ENCODE results near the gene ADGRL1.
A peak's percentile ranks its signal among the peaks of the same experiment; 100 is the strongest.
"Not testable (repeated sequence)": the region's sequence is repeated elsewhere in the genome, so short reads cannot be mapped to it uniquely, and the experiment has no call there.

ADGRL1 gene

DNA sequence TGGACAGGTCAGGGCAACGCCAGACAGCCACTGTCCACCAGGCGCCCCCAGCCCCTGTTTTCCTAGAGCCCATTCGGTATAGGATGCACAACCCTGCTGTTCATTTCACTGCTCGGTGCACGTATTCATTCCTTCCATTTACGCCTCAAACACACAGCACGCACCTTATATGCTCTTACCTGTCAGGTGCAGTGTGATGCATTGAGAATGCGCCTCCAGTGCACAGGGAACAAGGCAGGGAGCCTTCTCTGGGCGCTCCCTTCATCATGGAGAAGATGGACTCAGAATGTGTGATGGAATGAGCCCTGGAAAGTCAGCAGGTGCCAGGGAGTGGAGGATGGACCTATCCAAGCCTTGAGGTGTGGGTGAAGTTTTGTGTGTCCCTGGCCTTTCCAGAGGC is 4.2 kb upstream of the ADGRL1 start:
- H3K4me3 ChIP-seq (ENCODE audit: low read length); H3K36me3 ChIP-seq (ENCODE audit: control insufficient read depth, low read depth, low read length); H3K27me3 ChIP-seq (ENCODE audit: control insufficient read depth, insufficient read depth, low read length); H3K9me3 ChIP-seq (ENCODE audit: control insufficient read depth, low read depth, low read length); H3K4me1 ChIP-seq (ENCODE audit: control insufficient read depth, low read depth, low read length); H3K27ac ChIP-seq (ENCODE audit: low read length); H3K9ac ChIP-seq (ENCODE audit: low read length): not testable (repeated sequence)

DNA sequence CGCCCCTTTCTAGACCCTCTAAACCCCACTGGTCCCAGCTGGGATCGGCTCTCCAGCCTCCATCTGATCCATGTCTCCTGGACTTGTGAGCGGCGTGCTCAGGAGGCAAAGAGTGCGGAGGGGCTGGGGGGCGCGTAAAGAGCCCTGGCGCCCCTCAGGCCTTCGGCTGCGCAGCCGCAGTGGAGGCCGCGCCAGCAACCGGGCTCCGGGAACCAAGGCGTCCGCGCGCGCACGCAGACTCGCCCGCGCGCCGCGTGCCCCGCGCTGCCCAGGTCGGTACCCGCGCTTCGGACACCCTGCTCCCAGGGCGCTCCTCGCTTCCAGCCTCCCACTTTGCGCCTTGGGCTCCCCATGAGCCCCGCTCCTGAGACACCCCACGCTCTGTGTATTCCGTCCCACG is 3.4 kb upstream of the ADGRL1 start:
- not testable (repeated sequence) for H3K4me1 ChIP-seq (ENCODE audit: control insufficient read depth, low read depth, low read length); H3K27me3 ChIP-seq (ENCODE audit: control insufficient read depth, insufficient read depth, low read length); H3K9ac ChIP-seq (ENCODE audit: low read length); H3K9me3 ChIP-seq (ENCODE audit: control insufficient read depth, low read depth, low read length); H3K4me3 ChIP-seq (ENCODE audit: low read length); H3K36me3 ChIP-seq (ENCODE audit: control insufficient read depth, low read depth, low read length); H3K27ac ChIP-seq (ENCODE audit: low read length)

DNA sequence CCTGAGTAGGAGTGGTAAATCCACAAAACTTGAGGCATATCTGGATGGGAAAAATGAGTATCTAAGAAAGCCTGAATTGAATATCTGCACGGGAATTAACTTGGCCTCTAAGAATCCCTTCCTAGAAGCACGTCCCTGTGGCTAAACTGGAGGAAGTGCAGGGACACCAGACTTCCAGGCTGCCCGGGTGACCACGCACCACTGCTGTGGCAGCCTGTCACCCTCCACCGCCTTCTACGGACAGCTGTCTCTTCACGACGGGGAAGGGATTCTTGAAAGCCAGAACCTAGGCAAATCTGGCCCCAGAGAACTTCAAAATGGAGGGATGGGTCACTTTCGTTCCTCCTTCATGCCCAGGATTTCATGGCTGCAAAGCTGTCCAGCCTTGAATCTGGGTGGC is 2.5 kb upstream of the ADGRL1 start:
- not testable (repeated sequence) for H3K9me3 ChIP-seq (ENCODE audit: control insufficient read depth, low read depth, low read length); H3K36me3 ChIP-seq (ENCODE audit: control insufficient read depth, low read depth, low read length); H3K27ac ChIP-seq (ENCODE audit: low read length); H3K4me3 ChIP-seq (ENCODE audit: low read length); H3K4me1 ChIP-seq (ENCODE audit: control insufficient read depth, low read depth, low read length); H3K27me3 ChIP-seq (ENCODE audit: control insufficient read depth, insufficient read depth, low read length); H3K9ac ChIP-seq (ENCODE audit: low read length)

DNA sequence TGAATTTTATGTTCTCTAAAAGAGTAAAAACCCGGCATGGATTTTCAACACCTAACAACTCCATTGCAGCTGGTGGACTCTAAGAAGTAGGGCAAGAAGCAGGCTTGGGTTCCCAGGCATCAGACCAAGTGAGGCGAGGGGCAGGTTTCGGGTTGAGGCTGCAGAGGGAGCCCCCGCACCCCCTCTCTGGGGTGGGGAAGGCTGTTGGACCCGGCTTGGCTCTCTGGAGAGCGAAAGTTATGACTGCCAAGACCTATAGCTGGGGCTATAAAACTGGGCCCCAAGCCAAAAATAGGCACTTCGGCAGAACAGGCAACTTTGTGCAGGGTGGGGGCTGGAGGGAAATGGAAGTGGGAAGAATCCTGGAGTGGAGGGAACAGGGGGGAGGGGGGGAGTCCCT is 1.8 kb upstream of the ADGRL1 start:
- H3K9me3 ChIP-seq (ENCODE audit: control insufficient read depth, low read depth, low read length); H3K36me3 ChIP-seq (ENCODE audit: control insufficient read depth, low read depth, low read length); H3K27me3 ChIP-seq (ENCODE audit: control insufficient read depth, insufficient read depth, low read length); H3K4me1 ChIP-seq (ENCODE audit: control insufficient read depth, low read depth, low read length); H3K9ac ChIP-seq (ENCODE audit: low read length); H3K27ac ChIP-seq (ENCODE audit: low read length); H3K4me3 ChIP-seq (ENCODE audit: low read length): not testable (repeated sequence)

DNA sequence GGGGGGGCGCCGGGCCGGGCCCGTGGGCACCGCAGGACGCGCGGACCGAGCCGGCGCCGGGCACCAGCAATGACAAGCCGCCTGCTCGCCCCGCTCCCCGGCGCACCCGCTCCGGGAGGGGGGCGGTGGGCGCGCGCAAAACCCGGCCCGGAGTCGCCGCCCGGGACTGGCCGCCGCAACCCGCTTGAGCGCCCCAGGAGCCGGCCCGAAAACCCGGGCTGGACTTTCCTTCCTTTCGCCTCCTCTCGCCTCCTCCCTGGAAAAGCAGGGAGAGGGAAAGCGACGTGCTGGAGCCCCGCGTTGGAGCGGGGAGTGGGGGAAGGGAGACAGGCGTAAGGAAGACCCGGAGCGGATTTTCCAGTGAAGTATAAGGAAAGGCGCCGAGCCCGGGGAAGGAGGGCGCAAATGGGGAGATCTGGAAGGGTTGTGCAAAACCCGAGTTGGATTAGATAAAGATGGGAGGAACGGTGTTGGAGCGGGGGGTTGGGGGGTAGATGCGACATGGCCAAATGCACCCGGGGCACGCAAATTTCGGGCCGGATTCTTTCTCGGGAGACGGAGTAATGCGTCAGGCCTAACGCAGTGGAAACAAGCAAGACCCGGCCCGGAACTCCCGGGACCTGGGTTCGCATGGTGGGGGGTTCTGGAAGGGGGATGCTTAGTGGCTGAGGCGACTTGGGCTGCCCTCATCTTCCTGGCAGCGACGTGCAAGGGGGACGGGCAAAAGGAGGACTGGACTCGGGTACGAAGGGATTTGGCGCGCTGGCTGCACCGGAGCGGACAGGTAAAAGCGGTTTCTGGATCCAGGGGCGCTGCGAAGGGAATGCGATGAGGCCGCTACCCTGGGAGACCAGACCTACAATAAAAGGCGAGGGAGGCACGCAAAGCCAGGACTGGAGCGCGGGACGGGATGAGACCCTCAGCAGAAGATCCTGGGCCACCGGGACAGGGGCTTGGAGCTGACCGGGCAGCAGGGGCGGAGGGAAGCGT is 1.1 kb upstream of the ADGRL1 start:
- not testable (repeated sequence) for H3K9me3 ChIP-seq (ENCODE audit: control insufficient read depth, low read depth, low read length); H3K27me3 ChIP-seq (ENCODE audit: control insufficient read depth, insufficient read depth, low read length); H3K36me3 ChIP-seq (ENCODE audit: control insufficient read depth, low read depth, low read length); H3K4me1 ChIP-seq (ENCODE audit: control insufficient read depth, low read depth, low read length)
- H3K4me3 ChIP-seq (ENCODE audit: low read length) = peak overlapping the region; percentile 61
- H3K27ac ChIP-seq (ENCODE audit: low read length) = peak overlapping the region; percentile 58
- peak overlapping the region; percentile 81 for H3K9ac ChIP-seq (ENCODE audit: low read length)

DNA sequence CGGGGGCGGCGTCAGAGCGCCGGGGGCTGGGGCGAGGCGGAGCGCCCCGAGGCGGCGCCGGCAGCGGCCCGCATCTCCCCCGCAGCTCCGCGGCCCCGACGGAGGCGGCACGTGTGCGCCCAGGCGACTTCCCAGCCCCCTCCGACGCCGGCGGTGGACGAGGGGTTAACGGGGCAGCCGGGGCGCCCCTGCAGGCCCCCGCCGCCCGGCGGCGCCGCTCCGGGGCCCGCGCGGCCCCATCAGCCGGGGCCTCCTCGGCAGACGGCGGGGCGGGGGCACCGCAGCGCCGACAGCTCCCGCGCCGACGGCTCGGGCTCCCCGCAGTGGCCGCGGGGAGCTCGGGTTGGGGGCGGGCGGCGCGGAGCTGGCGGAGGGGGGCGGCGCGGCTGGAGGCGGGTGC is 339 bp upstream of the ADGRL1 start:
- not testable (repeated sequence) for H3K4me1 ChIP-seq (ENCODE audit: control insufficient read depth, low read depth, low read length); H3K4me3 ChIP-seq (ENCODE audit: low read length); H3K27ac ChIP-seq (ENCODE audit: low read length); H3K9me3 ChIP-seq (ENCODE audit: control insufficient read depth, low read depth, low read length); H3K9ac ChIP-seq (ENCODE audit: low read length); H3K27me3 ChIP-seq (ENCODE audit: control insufficient read depth, insufficient read depth, low read length); H3K36me3 ChIP-seq (ENCODE audit: control insufficient read depth, low read depth, low read length)

DNA sequence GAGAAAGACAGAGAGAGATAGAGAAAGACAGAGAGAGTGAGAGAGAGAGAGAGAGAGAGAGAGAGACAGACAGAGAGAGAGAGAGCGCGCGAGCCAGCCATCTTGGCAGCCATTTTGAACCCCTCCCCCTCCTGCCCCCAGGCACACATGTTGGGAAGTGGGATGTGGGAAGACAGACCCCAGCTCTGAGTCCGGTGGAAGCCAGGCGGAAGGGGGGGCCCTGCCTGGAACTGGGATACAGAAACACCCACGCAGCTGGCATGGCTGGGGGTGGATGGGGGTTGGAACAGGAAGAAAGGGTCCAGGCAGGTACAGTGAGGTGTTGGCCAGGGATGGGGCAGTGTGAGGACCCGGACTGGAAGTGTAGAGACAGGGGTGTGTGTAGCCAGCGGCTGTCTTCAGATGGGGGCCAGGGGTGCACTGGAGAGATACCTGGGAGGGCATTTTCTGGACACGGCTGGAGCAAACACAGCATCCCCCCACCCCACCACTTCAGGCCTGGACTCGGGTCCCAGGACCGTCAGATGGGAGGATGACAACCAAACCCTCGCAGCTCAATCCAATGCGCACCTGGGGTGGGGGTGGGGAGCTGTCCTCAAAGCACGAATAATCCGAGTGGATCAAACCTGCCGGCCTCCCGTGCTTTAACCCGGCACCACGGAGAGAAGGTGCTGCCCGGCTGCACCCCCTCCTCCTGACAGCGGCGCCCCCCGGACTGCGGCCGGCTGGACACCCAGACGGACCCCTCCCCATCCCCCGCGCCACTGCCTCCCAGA is 1.1 kb downstream of the ADGRL1 start:
- H3K4me1 ChIP-seq (ENCODE audit: control insufficient read depth, low read depth, low read length); H3K27ac ChIP-seq (ENCODE audit: low read length); H3K27me3 ChIP-seq (ENCODE audit: control insufficient read depth, insufficient read depth, low read length); H3K36me3 ChIP-seq (ENCODE audit: control insufficient read depth, low read depth, low read length); H3K9me3 ChIP-seq (ENCODE audit: control insufficient read depth, low read depth, low read length): not testable (repeated sequence)
- H3K4me3 ChIP-seq (ENCODE audit: low read length) = peak overlapping the region; percentile 84
- H3K9ac ChIP-seq (ENCODE audit: low read length) = peak overlapping the region; percentile 65

DNA sequence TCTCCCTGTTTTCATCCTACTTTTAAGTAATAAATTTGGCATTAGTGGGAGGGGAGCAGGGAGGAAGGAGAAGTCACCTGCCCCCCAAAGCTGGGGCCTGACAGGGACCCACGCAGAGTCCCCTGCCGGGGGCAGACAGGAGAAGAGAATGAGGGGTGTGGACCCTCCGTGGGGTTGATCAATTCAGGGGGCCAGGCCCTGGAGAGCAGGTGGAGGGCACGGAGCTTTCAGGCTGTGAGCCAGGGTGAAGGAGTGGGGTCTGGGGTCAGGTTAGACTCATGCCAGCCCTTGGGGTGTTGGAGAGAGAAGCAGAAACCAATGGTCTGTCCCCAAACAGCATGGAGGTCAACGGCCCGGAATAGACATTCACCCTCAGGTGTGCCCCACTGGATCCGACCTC is 1.8 kb downstream of the ADGRL1 start:
- peak overlapping the region; percentile 84 for H3K4me3 ChIP-seq (ENCODE audit: low read length)

DNA sequence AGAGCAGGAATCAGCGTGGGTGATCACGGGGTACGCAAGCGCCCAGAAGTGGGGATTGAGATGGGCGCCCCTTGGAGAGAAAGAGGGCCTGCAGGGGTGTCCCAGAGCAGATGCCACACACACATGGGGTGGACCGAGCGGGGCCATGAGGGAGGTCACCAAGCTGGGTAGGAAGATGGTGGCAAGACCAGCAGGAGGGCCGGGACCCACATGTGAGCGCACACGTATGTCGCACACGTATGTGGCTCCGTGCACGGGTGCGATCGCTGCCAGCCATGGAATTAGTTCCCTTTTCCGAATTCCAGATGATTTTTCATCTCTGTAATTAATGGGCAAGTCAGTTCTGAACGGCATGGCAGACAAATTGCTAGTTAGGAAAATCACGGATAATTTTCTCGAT is 2.2 kb downstream of the ADGRL1 start:
- H3K9me3 ChIP-seq (ENCODE audit: control insufficient read depth, low read depth, low read length); H3K27me3 ChIP-seq (ENCODE audit: control insufficient read depth, insufficient read depth, low read length); H3K9ac ChIP-seq (ENCODE audit: low read length); H3K27ac ChIP-seq (ENCODE audit: low read length); H3K4me1 ChIP-seq (ENCODE audit: control insufficient read depth, low read depth, low read length); H3K36me3 ChIP-seq (ENCODE audit: control insufficient read depth, low read depth, low read length): not testable (repeated sequence)
- peak overlapping the region; percentile 84 for H3K4me3 ChIP-seq (ENCODE audit: low read length)

More for the DNA sequence above, 1.8 kb downstream of the ADGRL1 start:
- H3K4me1 ChIP-seq (ENCODE audit: control insufficient read depth, low read depth, low read length); H3K27me3 ChIP-seq (ENCODE audit: control insufficient read depth, insufficient read depth, low read length); H3K36me3 ChIP-seq (ENCODE audit: control insufficient read depth, low read depth, low read length); H3K9me3 ChIP-seq (ENCODE audit: control insufficient read depth, low read depth, low read length); H3K27ac ChIP-seq (ENCODE audit: low read length): not testable (repeated sequence)
- H3K9ac ChIP-seq (ENCODE audit: low read length) = peak overlapping the region; percentile 65

DNA sequence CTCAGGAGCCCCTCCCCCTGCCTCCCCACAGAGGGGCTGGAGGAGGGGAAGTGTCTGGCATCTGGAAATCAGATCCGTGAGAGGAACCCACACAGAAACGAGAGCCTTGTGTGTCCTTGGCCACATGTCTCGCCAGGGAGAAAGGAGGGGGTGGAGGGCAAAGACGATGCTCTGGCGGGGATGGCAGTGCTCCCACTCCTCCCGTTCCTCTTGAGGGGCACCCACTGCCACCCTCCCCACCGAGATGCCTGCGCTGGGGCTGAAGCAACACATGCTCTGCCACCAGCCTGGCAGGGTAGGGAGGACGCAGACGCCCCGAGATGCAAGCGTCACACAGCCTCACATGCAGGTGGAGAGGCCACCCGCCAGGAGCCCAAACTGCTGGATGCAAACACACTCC is 2.8 kb downstream of the ADGRL1 start:
- Histone ChIP-seq H3K36me3 (ENCODE audit: control insufficient read depth, low read depth, low read length) (no peaks in the 10 kb centered on the region), H3K9ac (ENCODE audit: low read length) (no peak overlapping the region), H3K9me3 (ENCODE audit: control insufficient read depth, low read depth, low read length) (no peaks in the 10 kb centered on the region), H3K27ac (ENCODE audit: low read length) (no peak overlapping the region), H3K27me3 (ENCODE audit: control insufficient read depth, insufficient read depth, low read length) (no peaks in the 10 kb centered on the region), H3K4me3 (ENCODE audit: low read length) (peak overlapping the region; percentile 27), H3K4me1 (ENCODE audit: control insufficient read depth, low read depth, low read length) (peaks cover 4% of the 10 kb centered on the region)

DNA sequence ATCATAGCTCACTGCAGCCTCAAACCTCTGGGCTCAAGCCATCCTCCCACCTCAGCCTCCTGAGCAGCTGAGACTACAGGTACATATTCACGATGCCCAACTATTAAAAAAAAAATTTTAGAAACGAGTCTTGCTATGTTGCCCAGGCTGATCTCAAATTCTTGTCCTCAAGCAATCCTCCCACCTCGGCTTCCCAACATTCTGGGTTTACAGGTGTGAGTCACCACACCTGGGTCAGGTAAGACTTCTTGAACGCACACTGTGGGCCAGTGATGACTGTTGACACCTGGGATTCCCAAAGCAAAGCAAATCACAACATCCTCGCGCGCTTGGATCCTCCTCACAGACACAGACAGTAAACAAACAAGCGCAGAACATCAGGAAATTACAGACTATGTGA is 4.5 kb downstream of the ADGRL1 start:
- not testable (repeated sequence) for H3K27me3 ChIP-seq (ENCODE audit: control insufficient read depth, insufficient read depth, low read length); H3K36me3 ChIP-seq (ENCODE audit: control insufficient read depth, low read depth, low read length); H3K4me3 ChIP-seq (ENCODE audit: low read length); H3K9me3 ChIP-seq (ENCODE audit: control insufficient read depth, low read depth, low read length); H3K27ac ChIP-seq (ENCODE audit: low read length); H3K4me1 ChIP-seq (ENCODE audit: control insufficient read depth, low read depth, low read length); H3K9ac ChIP-seq (ENCODE audit: low read length)
